ENCODE measurements around the gene LGR6.

Gene LGR6

GRCh38 chr1:202292773-202293172 lies 99.2 kb downstream of the LGR6 start:
- no peak for DNase-seq
- TF ChIP-seq CTCF (IDR thresholded peaks at IDR 0.05; ENCODE audit: low read depth, low read length), result no peak
- Histone ChIP-seq H3K4me3 (ENCODE audit: low read depth, low read length) (no peak overlapping the region), H3K4me1 (peaks cover 47% of the 10 kb centered on the region), H3K9me3 (no peaks in the 10 kb centered on the region), H3K36me3 (no peaks in the 10 kb centered on the region), H3K27me3 (no peaks in the 10 kb centered on the region)

- no peak for DNase-seq
- no peak overlapping the region for H3K4me3 ChIP-seq (ENCODE audit: low read depth, low read length)
- H3K27me3 ChIP-seq, result no peaks in the 10 kb centered on the region
- no peak for TF ChIP-seq CTCF (IDR thresholded peaks at IDR 0.05; ENCODE audit: low read depth, low read length)
- H3K4me1 ChIP-seq, result peaks cover 49% of the 10 kb centered on the region
- H3K36me3 ChIP-seq, result no peaks in the 10 kb centered on the region
- H3K9me3 ChIP-seq, result no peaks in the 10 kb centered on the region
Observed at GRCh38 chr1:202293569-202293968, 100.0 kb downstream of the LGR6 start.

- Histone ChIP-seq H3K36me3 (no peaks in the 10 kb centered on the region), H3K9me3 (no peaks in the 10 kb centered on the region), H3K4me3 (ENCODE audit: low read depth, low read length) (no peak overlapping the region), H3K4me1 (peaks cover 23% of the 10 kb centered on the region), H3K27me3 (no peaks in the 10 kb centered on the region)
- no peak for TF ChIP-seq CTCF (IDR thresholded peaks at IDR 0.05; ENCODE audit: low read depth, low read length)
- no peak for DNase-seq
Observed at GRCh38 chr1:202302166-202302565, 108.6 kb downstream of the LGR6 start.

- Histone ChIP-seq H3K4me1 (peaks cover 19% of the 10 kb centered on the region), H3K27me3 (no peaks in the 10 kb centered on the region), H3K4me3 (ENCODE audit: low read depth, low read length) (no peak overlapping the region), H3K36me3 (no peaks in the 10 kb centered on the region), H3K9me3 (no peaks in the 10 kb centered on the region)
- DNase-seq, result peak; percentile 90
- TF ChIP-seq CTCF (IDR thresholded peaks at IDR 0.05; ENCODE audit: low read depth, low read length), result no peak
Observed at GRCh38 chr1:202304375-202304774, 110.8 kb downstream of the LGR6 start.

GRCh38 chr1:202305168-202305567 lies 111.6 kb downstream of the LGR6 start:
- H3K9me3 ChIP-seq, result no peaks in the 10 kb centered on the region
- TF ChIP-seq CTCF (IDR thresholded peaks at IDR 0.05; ENCODE audit: low read depth, low read length), result no peak
- DNase-seq, result no peak
- no peak overlapping the region for H3K4me3 ChIP-seq (ENCODE audit: low read depth, low read length)
- peaks cover 19% of the 10 kb centered on the region for H3K4me1 ChIP-seq
- H3K27me3 ChIP-seq, result no peaks in the 10 kb centered on the region
- no peaks in the 10 kb centered on the region for H3K36me3 ChIP-seq

GRCh38 chr1:202306535-202307345 lies 113.1 kb downstream of the LGR6 start:
- Histone ChIP-seq H3K4me3 (ENCODE audit: low read depth, low read length) (no peak overlapping the region), H3K4me1 (peaks cover 21% of the 10 kb centered on the region), H3K27me3 (no peaks in the 10 kb centered on the region), H3K36me3 (no peaks in the 10 kb centered on the region), H3K9me3 (no peaks in the 10 kb centered on the region)
- DNase-seq, result no peak
- TF ChIP-seq CTCF (IDR thresholded peaks at IDR 0.05; ENCODE audit: low read depth, low read length), result no peak

All from BE2C (cell line).